IgD-negative memory B cell (primary cell): Measurements from ENCODE around the gene MED12L. TPM values are rescaled to one million over a fixed set of nuclear protein-coding genes. Genes with fewer than 3 reads are reported as not detected.
"Not testable (repeated sequence)": the region's sequence is repeated elsewhere in the genome, so short reads cannot be mapped to it uniquely, and the experiment has no call there.

Source experiments
- H3K27ac Mint-ChIP-seq, 3 donors: one replicate each; pipeline ENCODE4 v1.8.0; 2020 to 2022; ENCODE audit warnings: mild to moderate bottlenecking in 3 of 3, mixed read lengths in 3 of 3, moderate library complexity in 1 of 3
- H3K27me3 Mint-ChIP-seq: one replicate; pipeline ENCODE4 v1.8.0; 2021; ENCODE audit warnings: mixed read lengths
- H3K36me3 Mint-ChIP-seq: one replicate; pipeline ENCODE4 v1.8.0; 2020; ENCODE audit warnings: mild to moderate bottlenecking, mixed read lengths
- H3K4me1 Mint-ChIP-seq, 3 donors: one replicate each; pipeline ENCODE4 v1.8.0; 2020 to 2022; ENCODE audit warnings: mixed read lengths in 3 of 3, mild to moderate bottlenecking in 1 of 3
- H3K4me3 Mint-ChIP-seq, 4 donors: one replicate each; pipeline ENCODE4 v1.8.0; 2020 to 2022; ENCODE audit warnings: mild to moderate bottlenecking in 4 of 4, mixed read lengths in 4 of 4, moderate library complexity in 3 of 4
- H3K9me3 Mint-ChIP-seq, 3 donors: one replicate each; pipeline ENCODE4 v1.8.0; 2020 to 2021; ENCODE audit warnings: mixed read lengths in 3 of 3, mild to moderate bottlenecking in 1 of 3
- polyA plus RNA-seq: library from polyadenylated mRNA; unstranded; fragments of 300-500 nt; fragmentation: Illumina TruSeq; gene quantifications from one replicate; pipeline ENCODE4 v1.2.3, GENCODE V29; 2021

Gene MED12L
- polyA plus RNA-seq, 1 donor from 2014 or later, result 0.05 TPM

DNA sequence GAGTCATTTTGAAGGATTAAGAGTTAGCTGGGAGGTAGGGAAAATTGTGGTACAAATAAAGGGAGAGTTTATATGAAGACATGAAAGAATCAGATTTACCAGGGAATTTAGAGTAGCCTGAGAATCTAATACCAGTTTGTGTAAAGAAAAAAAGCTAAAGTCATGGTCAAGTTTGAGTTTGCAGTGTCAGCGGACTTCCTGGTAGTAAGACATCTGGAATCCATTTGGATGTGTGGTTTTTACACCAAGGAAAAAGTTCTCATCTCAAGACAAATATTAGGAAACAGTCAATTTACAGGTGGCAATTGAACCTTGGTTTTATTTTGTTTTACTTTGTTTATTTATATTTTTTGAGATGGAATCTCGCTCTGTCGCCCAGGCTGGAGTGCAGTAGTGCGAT is 300.6 kb downstream of the MED12L start:
- Mint-ChIP-seq H3K4me1 (peaks cover 50 to 61% (median 56%) of the 10 kb centered on the region in 3 donors), H3K27me3 (no peaks in the 10 kb centered on the region), H3K27ac (peak overlapping the region in 2 of 3 donors; percentile 75 to 91), H3K36me3 (no peaks in the 10 kb centered on the region), H3K4me3 (peak overlapping the region in 2 of 4 donors; percentile 6 to 16), H3K9me3 (no peaks in the 10 kb centered on the region)

DNA sequence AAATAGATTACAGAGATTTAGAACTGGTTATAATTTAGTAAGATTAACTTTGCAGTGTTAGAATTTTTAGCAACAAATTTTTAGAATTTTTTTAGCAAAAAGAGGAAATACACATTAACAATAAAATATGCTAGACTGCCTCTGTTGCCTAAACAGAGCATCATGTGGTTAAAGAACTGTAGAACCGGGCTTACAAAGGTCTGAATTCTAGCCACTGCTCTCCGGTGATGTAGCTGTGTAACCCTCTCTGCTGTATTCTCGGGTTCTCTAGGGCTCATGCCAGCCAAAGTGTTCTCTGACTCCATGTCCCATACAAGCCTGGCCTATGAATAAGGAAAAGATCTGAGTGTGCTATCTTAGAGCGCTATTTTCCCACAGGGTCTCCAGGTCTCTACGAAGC is 302.0 kb downstream of the MED12L start:
- Mint-ChIP-seq H3K4me1 (peaks cover 51 to 60% (median 59%) of the 10 kb centered on the region in 3 donors), H3K4me3 (peak overlapping the region; percentile 54 to 91 (median 86)), H3K36me3 (peaks cover 2% of the 10 kb centered on the region), H3K27me3 (no peaks in the 10 kb centered on the region), H3K9me3 (no peaks in the 10 kb centered on the region), H3K27ac (peak overlapping the region; percentile 90 to 98 (median 97))

DNA sequence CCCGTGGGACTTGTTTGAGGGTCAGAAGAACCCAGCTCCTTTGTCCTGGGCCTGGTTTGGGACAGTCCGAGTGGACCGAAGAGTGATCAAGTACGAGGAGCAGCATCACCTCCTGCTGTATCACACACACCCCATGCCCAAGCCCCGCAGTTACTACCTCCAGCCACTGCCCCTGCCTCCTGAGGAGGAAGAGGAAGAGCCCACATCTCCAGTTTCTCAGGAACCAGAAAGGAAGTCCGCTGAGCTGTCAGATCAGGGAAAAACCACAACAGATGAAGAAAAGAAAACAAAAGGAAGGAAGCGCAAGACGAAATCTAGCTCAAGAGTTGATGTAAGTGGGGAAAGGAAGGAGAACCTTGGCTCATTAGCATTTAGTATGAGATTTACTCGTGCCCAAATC is 302.4 kb downstream of the MED12L start:
- H3K36me3 Mint-ChIP-seq, result peaks cover 2% of the 10 kb centered on the region
- no peaks in the 10 kb centered on the region for H3K27me3 Mint-ChIP-seq
- H3K9me3 Mint-ChIP-seq, result no peaks in the 10 kb centered on the region
- H3K4me3 Mint-ChIP-seq, result peak overlapping the region; percentile 54 to 91 (median 86)
- H3K4me1 Mint-ChIP-seq, result peaks cover 50 to 60% (median 58%) of the 10 kb centered on the region in 3 donors
- peak overlapping the region; percentile 90 to 98 (median 97) for H3K27ac Mint-ChIP-seq

DNA sequence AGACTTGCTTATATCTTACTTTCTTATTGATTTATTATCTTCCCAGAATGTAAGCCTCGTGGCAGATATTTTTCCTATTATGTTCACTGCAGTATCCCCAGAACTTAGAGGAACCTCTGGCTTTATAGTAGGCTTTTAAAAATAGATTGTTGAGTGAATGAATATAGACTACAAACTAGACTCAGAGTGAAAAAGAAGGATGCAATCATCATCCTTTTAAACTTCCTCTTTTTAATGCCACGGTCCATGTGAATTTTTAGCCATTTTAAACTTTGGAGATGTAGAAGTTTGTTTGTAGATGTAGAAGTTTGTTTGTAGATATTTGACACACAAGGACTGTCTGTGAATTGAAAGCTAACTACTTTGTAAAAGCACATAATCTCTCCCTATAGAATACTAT is 306.3 kb downstream of the MED12L start:
- H3K27me3 Mint-ChIP-seq, result no peaks in the 10 kb centered on the region
- peaks cover 44 to 56% (median 48%) of the 10 kb centered on the region in 3 donors for H3K4me1 Mint-ChIP-seq
- peak overlapping the region in 2 of 3 donors; percentile 55 to 73 for H3K27ac Mint-ChIP-seq
- peak overlapping the region in 2 of 4 donors; percentile 41 to 93 for H3K4me3 Mint-ChIP-seq
- peaks cover 6% of the 10 kb centered on the region for H3K36me3 Mint-ChIP-seq
- H3K9me3 Mint-ChIP-seq, result no peaks in the 10 kb centered on the region

DNA sequence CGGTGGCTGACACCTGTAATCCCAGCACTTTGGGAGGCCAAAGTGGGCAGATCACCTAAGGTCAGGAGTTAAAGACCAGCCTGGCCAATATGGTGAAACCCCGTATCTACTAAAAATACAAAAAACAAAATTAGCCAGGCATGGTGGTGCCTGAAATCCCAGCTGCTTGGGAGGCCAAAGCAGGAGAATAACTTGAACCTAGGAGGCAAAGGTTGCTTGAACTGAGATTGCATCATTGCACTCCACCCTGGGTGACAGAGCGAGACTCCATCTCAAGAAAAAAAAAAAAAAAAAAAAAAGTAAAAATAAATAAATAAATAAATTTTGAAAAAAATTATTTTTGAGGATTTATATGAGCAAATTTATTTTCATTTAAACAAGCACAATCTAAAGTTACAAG is 306.7 kb downstream of the MED12L start:
- Mint-ChIP-seq H3K4me3 (peak overlapping the region in 2 of 4 donors; percentile 41 to 74), H3K4me1 (peaks cover 44 to 61% (median 51%) of the 10 kb centered on the region in 3 donors), H3K27ac (peak overlapping the region in 2 of 3 donors; percentile 73 to 81)
- not testable (repeated sequence) for H3K27me3 Mint-ChIP-seq, H3K36me3 Mint-ChIP-seq, H3K9me3 Mint-ChIP-seq

DNA sequence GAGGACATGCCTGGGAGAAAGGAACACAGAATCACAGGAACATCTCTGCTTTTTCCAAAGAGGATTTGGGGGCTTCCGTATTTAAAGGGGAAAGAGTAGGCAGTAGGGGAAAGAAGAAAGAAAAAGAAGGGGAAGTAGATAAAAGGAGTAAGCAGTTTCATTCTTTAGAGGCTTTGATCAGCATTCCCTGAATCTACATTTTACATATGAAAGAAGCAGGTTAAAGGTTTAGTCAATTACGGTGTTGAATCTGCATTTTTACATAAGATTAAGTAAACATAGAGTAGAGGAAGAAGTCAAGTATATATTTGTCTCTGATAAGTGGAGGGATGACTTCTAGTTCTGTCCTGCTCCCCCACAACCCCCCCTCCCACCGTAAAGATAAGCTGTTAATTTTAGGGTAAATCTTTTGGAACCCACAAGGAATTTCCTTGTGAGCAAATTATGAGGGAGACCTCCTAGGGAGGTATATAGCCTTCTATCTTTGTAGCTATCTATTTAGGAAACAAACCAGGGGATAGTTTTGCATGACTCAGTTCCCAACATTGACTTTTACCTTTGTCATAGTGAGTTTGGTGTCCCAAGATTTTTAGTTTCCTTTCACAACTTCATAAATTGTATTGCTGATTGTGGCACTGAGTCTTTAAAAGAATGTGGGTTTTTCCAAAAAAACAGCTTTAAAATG is 307.8 kb downstream of the MED12L start:
- H3K9me3 Mint-ChIP-seq, result no peaks in the 10 kb centered on the region
- H3K27ac Mint-ChIP-seq, result peak overlapping the region in 1 of 3 donors; percentile 81
- no peaks in the 10 kb centered on the region for H3K27me3 Mint-ChIP-seq
- H3K4me3 Mint-ChIP-seq, result peak overlapping the region in 3 of 4 donors; percentile 51 to 79 (median 71)
- peaks cover 6% of the 10 kb centered on the region for H3K36me3 Mint-ChIP-seq
- H3K4me1 Mint-ChIP-seq, result peaks cover 39 to 58% (median 47%) of the 10 kb centered on the region in 3 donors

DNA sequence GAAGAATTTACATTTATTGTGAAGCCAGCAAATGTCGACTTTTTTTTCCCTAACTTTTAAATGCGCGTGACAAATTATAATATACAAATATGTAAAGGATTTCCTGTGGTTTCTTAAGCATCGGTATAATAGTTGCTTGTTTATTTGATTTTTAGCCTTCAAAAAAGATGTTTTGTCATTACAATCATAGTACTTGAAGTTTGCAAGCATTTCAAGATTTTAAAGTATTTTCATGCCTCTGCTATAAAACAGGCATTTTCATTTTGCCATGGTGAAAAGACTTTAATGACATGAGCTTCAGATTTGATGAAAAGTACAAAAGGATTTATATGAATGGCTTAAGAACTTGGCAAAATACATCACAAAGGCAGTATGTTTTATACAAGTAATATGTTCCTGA is 308.5 kb downstream of the MED12L start:
- H3K36me3 Mint-ChIP-seq, result peaks cover 6% of the 10 kb centered on the region
- H3K4me1 Mint-ChIP-seq, result peaks cover 40 to 61% (median 48%) of the 10 kb centered on the region in 3 donors
- no peak overlapping the region for H3K4me3 Mint-ChIP-seq
- no peaks in the 10 kb centered on the region for H3K27me3 Mint-ChIP-seq
- H3K9me3 Mint-ChIP-seq, result peaks cover 0 to 2% (median 0%) of the 10 kb centered on the region in 3 donors
- no peak overlapping the region for H3K27ac Mint-ChIP-seq

DNA sequence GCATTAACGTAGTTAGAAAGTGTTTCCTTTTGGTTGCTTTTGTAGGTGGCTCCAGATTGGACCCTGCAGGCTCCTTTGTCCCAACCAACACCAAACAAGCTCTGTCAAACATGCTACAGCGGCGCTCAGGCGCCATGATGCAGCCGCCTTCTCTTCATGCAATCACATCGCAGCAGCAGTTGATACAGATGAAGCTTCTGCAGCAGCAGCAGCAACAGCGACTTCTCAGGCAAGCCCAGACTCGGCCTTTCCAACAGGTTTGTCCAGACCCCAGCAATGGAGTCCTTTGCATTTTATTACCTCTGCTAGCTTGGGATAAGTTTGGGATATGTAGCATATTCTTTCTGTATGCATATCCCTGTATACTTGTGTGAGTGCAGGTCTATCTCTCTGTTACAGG is 309.1 kb downstream of the MED12L start:
- peak overlapping the region in 1 of 3 donors; percentile 25 for H3K27ac Mint-ChIP-seq
- peaks cover 34 to 56% (median 42%) of the 10 kb centered on the region in 3 donors for H3K4me1 Mint-ChIP-seq
- H3K4me3 Mint-ChIP-seq, result peak overlapping the region in 1 of 4 donors; percentile 65

DNA sequence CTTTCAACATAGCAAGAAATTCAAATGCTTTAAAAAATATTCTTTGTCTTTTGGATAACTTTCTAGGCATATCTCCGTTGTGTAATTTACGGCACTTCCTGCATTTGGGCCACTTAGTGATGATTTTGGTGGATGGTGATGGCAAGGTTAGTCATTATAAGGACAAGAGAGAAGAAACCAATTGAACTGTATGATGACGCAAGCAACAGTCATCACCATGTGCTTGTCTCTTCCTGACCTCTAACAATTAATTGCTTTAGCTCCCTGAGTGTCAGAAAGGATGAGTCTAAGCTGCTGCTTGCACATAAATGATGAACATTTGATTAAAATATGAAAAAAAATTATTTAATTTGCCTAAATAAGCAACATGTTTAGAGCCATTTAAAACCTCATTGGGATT is 310.3 kb downstream of the MED12L start:
- Mint-ChIP-seq H3K27ac (no peak overlapping the region), H3K4me1 (peaks cover 30 to 51% (median 38%) of the 10 kb centered on the region in 3 donors), H3K27me3 (no peaks in the 10 kb centered on the region)

More for the DNA sequence above, 309.1 kb downstream of the MED12L start:
- Mint-ChIP-seq H3K9me3 (peaks cover 0 to 4% (median 0%) of the 10 kb centered on the region in 3 donors), H3K27me3 (no peaks in the 10 kb centered on the region), H3K36me3 (peaks cover 6% of the 10 kb centered on the region)

DNA sequence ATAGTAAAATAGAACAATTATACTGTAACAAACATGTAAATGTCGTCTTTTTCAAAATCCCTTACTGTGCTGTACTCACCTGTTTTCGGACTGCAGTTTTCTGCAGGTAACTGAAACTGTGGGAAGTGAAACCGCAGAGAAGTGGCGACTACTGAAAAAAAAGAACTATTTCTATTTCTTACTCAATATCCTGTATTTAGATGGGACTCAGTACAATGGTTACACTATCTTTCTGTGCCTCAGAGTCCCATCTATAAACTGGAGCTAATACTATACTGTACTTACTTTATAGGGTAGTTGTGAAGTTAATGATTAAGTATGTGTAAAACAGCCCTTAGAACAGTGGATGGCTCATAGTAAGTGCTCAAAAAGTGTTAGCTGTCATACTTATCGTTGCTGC is 313.4 kb downstream of the MED12L start:
- H3K4me1 Mint-ChIP-seq, result peaks cover 11 to 22% (median 17%) of the 10 kb centered on the region in 3 donors
- no peak overlapping the region for H3K4me3 Mint-ChIP-seq
- peaks cover 0 to 5% (median 0%) of the 10 kb centered on the region in 3 donors for H3K9me3 Mint-ChIP-seq
- no peak overlapping the region for H3K27ac Mint-ChIP-seq
- peaks cover 3% of the 10 kb centered on the region for H3K36me3 Mint-ChIP-seq
- H3K27me3 Mint-ChIP-seq, result no peaks in the 10 kb centered on the region

More for the DNA sequence above, 310.3 kb downstream of the MED12L start:
- H3K9me3 Mint-ChIP-seq, result peaks cover 0 to 5% (median 0%) of the 10 kb centered on the region in 3 donors
- H3K4me3 Mint-ChIP-seq, result no peak overlapping the region
- H3K36me3 Mint-ChIP-seq, result peaks cover 6% of the 10 kb centered on the region

DNA sequence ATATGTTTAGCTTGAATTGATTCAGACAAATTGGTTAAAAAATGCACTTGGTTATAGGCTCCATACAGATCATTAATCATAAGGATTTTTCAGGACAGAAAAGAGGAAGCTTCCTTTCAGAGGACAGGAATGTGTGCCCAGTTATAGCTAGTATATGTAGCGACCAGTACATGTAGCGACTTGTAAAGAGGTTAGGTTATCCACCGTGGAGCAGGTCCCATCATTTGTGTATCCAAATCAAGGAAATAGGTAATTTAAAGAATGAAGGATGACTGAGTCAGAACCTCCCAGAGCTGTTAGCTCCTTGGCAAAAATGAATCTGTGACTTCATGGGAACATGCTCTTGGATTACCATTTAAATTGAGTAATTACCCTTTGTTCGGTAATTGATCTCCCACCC is 314.9 kb downstream of the MED12L start:
- Mint-ChIP-seq H3K9me3 (peaks cover 0 to 5% (median 0%) of the 10 kb centered on the region in 3 donors), H3K27me3 (no peaks in the 10 kb centered on the region), H3K36me3 (no peaks in the 10 kb centered on the region), H3K4me1 (peaks cover 5 to 16% (median 12%) of the 10 kb centered on the region in 3 donors), H3K4me3 (no peak overlapping the region), H3K27ac (no peak overlapping the region)

DNA sequence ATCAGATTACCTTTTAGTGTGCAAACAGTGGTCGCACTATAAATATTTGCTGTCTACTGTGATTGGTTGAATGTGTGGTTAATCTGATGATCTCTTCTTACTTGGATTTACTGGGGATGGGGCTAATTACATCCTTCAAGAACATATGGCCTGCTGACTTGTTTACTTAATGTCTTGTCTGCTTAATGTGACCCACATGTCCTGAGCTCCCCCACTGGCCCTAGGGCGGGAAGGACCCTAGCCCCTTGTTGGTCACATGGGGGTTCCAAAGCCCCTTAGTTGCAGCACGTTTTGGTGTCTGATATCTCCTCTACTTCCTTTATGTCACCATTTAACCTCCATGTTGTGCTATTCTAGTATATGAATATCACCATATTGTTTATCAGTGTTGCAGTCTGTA is 316.9 kb downstream of the MED12L start:
- Mint-ChIP-seq H3K27me3 (no peaks in the 10 kb centered on the region), H3K36me3 (peaks cover 2% of the 10 kb centered on the region), H3K4me1 (peaks cover 3 to 7% (median 6%) of the 10 kb centered on the region in 3 donors), H3K27ac (no peak overlapping the region), H3K4me3 (no peak overlapping the region), H3K9me3 (peaks cover 0 to 5% (median 0%) of the 10 kb centered on the region in 3 donors)

DNA sequence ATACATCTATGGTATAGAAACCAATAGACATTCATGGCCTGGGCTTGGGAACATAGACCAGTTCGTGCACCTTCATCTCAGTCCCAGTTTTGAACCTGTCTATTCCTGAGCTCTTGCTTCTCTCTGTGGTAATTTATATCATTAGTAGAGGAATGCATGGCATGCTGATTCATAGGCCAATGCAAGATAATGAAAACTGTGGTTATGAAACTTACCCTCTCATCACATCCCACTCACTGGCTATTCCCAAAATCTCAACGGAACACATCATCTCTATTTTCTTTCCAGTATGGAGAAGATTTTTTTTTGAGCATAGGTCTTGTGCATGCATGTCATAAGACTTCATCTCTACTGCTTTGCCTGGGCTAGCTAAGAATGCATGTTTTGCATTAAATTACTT is 317.8 kb downstream of the MED12L start:
- H3K9me3 Mint-ChIP-seq, result peaks cover 0 to 5% (median 0%) of the 10 kb centered on the region in 3 donors
- H3K4me3 Mint-ChIP-seq, result no peak overlapping the region
- no peaks in the 10 kb centered on the region for H3K27me3 Mint-ChIP-seq
- peaks cover 3 to 6% (median 5%) of the 10 kb centered on the region in 3 donors for H3K4me1 Mint-ChIP-seq
- H3K36me3 Mint-ChIP-seq, result peaks cover 2% of the 10 kb centered on the region
- H3K27ac Mint-ChIP-seq, result no peak overlapping the region

DNA sequence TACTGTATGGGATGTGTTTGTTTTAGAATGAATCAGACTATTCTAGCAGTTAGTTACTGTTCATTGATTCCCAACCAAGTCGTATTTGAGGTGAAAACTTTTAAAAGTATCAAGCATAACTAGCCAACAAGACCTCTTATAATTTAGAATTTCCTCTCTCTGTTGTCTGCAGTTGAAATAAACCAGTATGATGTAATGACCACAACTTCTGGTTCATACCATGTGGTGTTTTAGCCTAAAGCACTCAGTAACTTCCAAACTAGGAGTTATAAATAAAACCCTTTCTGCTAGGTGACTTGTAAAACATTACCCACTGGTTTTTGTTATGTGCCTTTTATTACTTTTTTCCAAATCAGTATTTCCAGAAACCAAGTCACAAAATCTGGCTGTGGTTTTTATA is 318.9 kb downstream of the MED12L start:
- H3K9me3 Mint-ChIP-seq, result peaks cover 0 to 2% (median 0%) of the 10 kb centered on the region in 3 donors
- peaks cover 0 to 4% (median 0%) of the 10 kb centered on the region in 3 donors for H3K4me1 Mint-ChIP-seq
- no peak overlapping the region for H3K27ac Mint-ChIP-seq
- no peaks in the 10 kb centered on the region for H3K27me3 Mint-ChIP-seq
- peaks cover 2% of the 10 kb centered on the region for H3K36me3 Mint-ChIP-seq
- no peak overlapping the region for H3K4me3 Mint-ChIP-seq

DNA sequence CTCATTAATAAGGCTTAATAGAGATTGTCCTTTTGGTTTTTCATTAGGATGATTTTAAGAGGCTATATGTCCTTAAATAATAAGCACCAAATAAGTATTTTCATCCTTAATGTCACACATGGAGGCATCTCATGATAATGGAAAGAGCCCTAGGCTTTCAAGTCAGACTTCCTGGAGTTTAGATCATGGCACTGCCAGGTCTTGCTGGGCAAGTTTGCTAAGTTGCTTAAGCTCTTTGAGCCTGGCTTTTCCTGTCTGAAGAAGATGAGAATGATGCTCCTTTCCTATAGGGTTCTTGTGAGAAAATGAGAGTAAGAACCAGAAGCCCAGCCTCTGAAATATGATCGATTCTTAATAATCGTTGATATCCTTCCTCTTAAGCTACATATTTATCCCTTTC is 322.5 kb downstream of the MED12L start:
- Mint-ChIP-seq H3K27me3 (no peaks in the 10 kb centered on the region), H3K4me1 (peaks cover 0 to 6% (median 2%) of the 10 kb centered on the region in 3 donors)

More for the DNA sequence above, 322.5 kb downstream of the MED12L start:
- Mint-ChIP-seq H3K36me3 (peaks cover 2% of the 10 kb centered on the region), H3K27ac (peak overlapping the region in 1 of 3 donors; percentile 35), H3K9me3 (no peaks in the 10 kb centered on the region), H3K4me3 (no peak overlapping the region)
